Measurements from ENCODE around the gene FBXO3.
A peak's percentile ranks its signal among the peaks of the same experiment; 100 is the strongest.

Gene FBXO3

GRCh38 chr11:33785609-33786008 lies 11.3 kb upstream of the FBXO3 start:
- DNase-seq (ENCODE audit: insufficient read length) (no peak), FAIRE-seq (peak; percentile 70)
- TF ChIP-seq TAF1 (IDR thresholded peaks at IDR 0.05; ENCODE audit: borderline replicate concordance, low read depth, low read length) (no peak), POLR2AphosphoS5 (IDR thresholded peaks at IDR 0.05; ENCODE audit: low read depth, low read length) (no peak), POLR2A (IDR thresholded peaks at IDR 0.05; ENCODE audit: low read depth, low read length) (no peak)

DNA sequence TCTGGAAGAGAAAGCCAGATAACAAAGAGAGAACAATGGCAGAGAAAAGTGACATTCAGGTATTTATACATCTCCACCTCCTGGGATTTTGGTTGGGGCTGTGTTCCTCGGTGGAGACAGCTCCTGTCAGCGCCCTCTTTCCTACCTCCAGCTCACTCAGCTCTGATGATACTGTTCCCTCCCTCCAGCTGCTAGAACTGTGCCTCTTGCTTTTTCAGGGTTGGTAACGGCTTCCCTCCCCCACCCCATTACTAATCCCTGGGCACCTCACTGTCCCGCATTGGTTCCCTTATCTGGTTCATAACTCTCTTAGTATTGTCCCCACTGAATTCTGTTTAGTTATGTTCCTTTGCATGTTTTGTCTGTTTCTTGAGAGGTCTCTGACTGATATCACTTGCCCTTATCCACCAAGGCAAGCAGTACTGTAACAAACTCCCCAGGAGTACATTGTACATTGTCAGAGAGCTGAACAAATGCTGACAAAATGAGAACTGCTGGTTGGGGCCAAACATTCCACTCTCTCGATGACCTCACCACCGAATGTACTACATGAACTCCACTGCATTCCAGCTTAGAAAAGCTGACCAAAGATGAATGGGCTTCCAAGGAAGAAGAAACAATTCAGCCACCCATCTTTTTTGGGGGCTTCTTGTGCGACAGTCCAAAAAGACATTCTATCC lies 5.7 kb upstream of the FBXO3 start:
- FAIRE-seq (no peak), DNase-seq (ENCODE audit: insufficient read length) (no peak)
- TF ChIP-seq POLR2A (IDR thresholded peaks at IDR 0.05; ENCODE audit: low read depth, low read length) (no peak), TAF1 (IDR thresholded peaks at IDR 0.05; ENCODE audit: borderline replicate concordance, low read depth, low read length) (no peak), POLR2AphosphoS5 (IDR thresholded peaks at IDR 0.05; ENCODE audit: low read depth, low read length) (no peak)

- FAIRE-seq (no peak), DNase-seq (ENCODE audit: insufficient read length) (no peak)
- TF ChIP-seq TAF1 (IDR thresholded peaks at IDR 0.05; ENCODE audit: borderline replicate concordance, low read depth, low read length) = no peak
- TF ChIP-seq POLR2A (IDR thresholded peaks at IDR 0.05; ENCODE audit: low read depth, low read length) = no peak
- TF ChIP-seq POLR2AphosphoS5 (IDR thresholded peaks at IDR 0.05; ENCODE audit: low read depth, low read length) = no peak
These were observed 4.4 kb upstream of the FBXO3 start for GRCh38 chr11:33778675-33779074.

DNA sequence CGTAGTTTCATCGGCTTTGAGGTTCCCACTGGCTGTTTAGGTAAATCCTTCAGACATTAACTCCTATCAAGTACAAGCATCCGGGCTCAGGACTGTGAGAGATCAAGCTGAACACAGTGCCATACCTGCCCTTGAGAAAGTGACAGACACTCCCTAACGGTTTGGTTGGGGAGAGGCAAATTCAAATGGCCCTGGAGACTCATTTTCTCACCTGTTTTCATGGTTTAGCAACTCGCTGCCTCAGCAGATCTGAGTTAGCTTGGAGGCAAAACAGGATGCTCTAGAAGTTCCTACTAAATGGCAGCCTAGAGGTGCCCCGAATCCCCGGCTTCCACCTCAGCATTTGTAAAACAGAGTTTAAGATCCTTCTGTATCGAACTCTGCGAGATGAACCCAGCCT lies 3.6 kb upstream of the FBXO3 start:
- TF ChIP-seq POLR2A (IDR thresholded peaks at IDR 0.05; ENCODE audit: low read depth, low read length) (no peak), POLR2AphosphoS5 (IDR thresholded peaks at IDR 0.05; ENCODE audit: low read depth, low read length) (no peak), TAF1 (IDR thresholded peaks at IDR 0.05; ENCODE audit: borderline replicate concordance, low read depth, low read length) (no peak)
- FAIRE-seq (no peak), DNase-seq (ENCODE audit: insufficient read length) (no peak)

GRCh38 chr11:33775832-33776470 lies 1.6 kb upstream of the FBXO3 start:
- DNase-seq (ENCODE audit: insufficient read length) (no peak), FAIRE-seq (peak; percentile 82)
- TF ChIP-seq TAF1 (IDR thresholded peaks at IDR 0.05; ENCODE audit: borderline replicate concordance, low read depth, low read length) = no peak
- TF ChIP-seq POLR2A (IDR thresholded peaks at IDR 0.05; ENCODE audit: low read depth, low read length) = no peak
- no peak for TF ChIP-seq POLR2AphosphoS5 (IDR thresholded peaks at IDR 0.05; ENCODE audit: low read depth, low read length)

GRCh38 chr11:33775467-33775807 lies 1.1 kb upstream of the FBXO3 start:
- DNase-seq (ENCODE audit: insufficient read length) = no peak
- no peak for FAIRE-seq
- no peak for TF ChIP-seq POLR2A (IDR thresholded peaks at IDR 0.05; ENCODE audit: low read depth, low read length)
- TF ChIP-seq POLR2AphosphoS5 (IDR thresholded peaks at IDR 0.05; ENCODE audit: low read depth, low read length) = no peak
- TF ChIP-seq TAF1 (IDR thresholded peaks at IDR 0.05; ENCODE audit: borderline replicate concordance, low read depth, low read length) = no peak

- DNase-seq (ENCODE audit: insufficient read length) (no peak), FAIRE-seq (no peak)
- no peak for TF ChIP-seq POLR2A (IDR thresholded peaks at IDR 0.05; ENCODE audit: low read depth, low read length)
- no peak for TF ChIP-seq POLR2AphosphoS5 (IDR thresholded peaks at IDR 0.05; ENCODE audit: low read depth, low read length)
- no peak for TF ChIP-seq TAF1 (IDR thresholded peaks at IDR 0.05; ENCODE audit: borderline replicate concordance, low read depth, low read length)
These were observed 581 bp upstream of the FBXO3 start for GRCh38 chr11:33774736-33775466.

DNA sequence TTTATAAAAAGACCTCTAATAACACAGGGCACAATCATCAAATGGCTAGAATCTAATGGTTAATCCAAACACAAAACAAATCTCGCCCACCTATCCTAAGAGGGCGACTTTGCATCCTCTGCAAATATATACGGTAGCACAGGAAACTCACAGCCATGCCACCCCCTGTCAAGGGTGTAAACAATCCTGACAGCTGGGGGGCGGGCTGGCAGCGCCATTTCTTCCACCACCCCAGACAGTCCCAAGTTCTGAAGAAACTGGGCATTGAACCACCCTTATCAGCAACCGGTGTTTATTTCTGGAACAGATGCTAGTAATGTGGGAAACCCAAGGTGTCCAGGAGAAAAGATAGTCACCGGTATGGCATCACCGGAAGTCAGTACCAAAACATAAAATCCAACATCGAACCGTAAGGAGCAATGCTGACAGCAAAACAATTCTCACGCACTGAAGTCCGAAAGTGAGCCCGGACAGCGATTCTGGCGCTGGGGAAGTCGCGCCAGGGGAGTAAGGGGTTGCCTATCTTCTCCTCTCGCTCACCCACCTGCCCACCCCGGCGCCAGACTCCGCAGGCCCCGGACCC lies 825 bp downstream of the FBXO3 start:
- no peak for TF ChIP-seq TAF1 (IDR thresholded peaks at IDR 0.05; ENCODE audit: borderline replicate concordance, low read depth, low read length)
- no peak for TF ChIP-seq POLR2AphosphoS5 (IDR thresholded peaks at IDR 0.05; ENCODE audit: low read depth, low read length)
- TF ChIP-seq POLR2A (IDR thresholded peaks at IDR 0.05; ENCODE audit: low read depth, low read length) = no peak
- peak; percentile 85 for FAIRE-seq
- DNase-seq (ENCODE audit: insufficient read length) = no peak

DNA sequence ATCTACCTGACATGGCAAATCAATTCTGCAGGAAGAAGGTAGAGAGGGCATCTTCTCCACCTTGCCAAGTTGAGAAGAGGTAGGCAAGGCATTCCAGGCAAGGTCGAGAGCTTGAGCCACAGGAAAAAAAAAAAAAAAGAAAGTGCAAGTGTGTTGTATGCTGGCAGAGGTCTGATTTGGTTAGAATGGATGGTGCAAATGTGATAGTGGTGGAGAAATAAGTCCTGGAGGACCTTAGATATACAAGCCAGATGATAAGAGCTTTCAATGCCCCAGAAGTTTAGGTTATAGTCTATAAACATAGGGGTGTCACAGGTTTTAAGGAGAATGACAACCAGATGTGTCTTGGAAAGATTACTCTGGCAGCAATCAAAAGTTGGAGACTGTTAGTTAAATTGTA lies 1.4 kb downstream of the FBXO3 start:
- TF ChIP-seq POLR2A (IDR thresholded peaks at IDR 0.05; ENCODE audit: low read depth, low read length) (no peak), POLR2AphosphoS5 (IDR thresholded peaks at IDR 0.05; ENCODE audit: low read depth, low read length) (no peak), TAF1 (IDR thresholded peaks at IDR 0.05; ENCODE audit: borderline replicate concordance, low read depth, low read length) (no peak)
- DNase-seq (ENCODE audit: insufficient read length) (no peak), FAIRE-seq (peak; percentile 40)

DNA sequence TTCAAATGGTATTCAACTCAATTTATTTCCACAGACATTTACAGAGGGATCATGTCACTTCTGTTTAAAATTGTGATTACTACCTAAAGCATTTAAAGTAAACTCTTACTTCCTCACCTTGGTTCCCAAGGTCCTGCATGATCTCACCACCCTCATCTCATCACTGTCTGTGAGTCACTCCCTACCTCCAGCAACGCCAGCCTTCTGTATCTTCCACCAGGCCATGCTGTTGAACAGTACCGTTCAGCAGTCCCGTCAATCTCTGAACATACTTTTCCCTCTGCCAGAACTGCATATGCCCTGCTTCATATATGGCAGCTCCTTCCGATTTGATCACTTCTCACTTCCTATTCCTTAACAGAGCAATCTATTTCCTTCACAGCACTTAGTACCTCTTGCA lies 2.0 kb downstream of the FBXO3 start:
- TF ChIP-seq TAF1 (IDR thresholded peaks at IDR 0.05; ENCODE audit: borderline replicate concordance, low read depth, low read length) (no peak), POLR2AphosphoS5 (IDR thresholded peaks at IDR 0.05; ENCODE audit: low read depth, low read length) (no peak), POLR2A (IDR thresholded peaks at IDR 0.05; ENCODE audit: low read depth, low read length) (no peak)
- peak; percentile 57 for FAIRE-seq
- no peak for DNase-seq (ENCODE audit: insufficient read length)

DNA sequence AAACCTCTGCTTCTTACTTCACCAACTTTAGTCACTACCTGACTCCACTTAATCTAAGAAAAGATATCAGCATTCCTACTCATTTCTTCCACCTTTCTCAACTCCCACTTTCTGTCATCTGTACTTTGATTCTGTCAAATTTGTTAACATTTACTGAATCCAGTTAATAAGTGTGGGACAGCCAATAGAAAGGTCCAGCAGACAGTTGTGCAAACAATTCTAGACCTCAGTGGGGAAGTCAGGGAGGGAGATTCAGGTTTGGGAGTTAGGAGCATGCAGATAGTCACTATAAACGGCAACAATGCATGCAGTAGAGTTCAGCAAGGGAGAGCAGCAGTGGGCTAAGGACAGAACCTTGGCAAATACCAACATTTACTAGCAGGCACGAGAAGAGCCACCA lies 4.1 kb downstream of the FBXO3 start:
- no peak for DNase-seq (ENCODE audit: insufficient read length)
- FAIRE-seq = no peak
- TF ChIP-seq TAF1 (IDR thresholded peaks at IDR 0.05; ENCODE audit: borderline replicate concordance, low read depth, low read length) = no peak
- no peak for TF ChIP-seq POLR2AphosphoS5 (IDR thresholded peaks at IDR 0.05; ENCODE audit: low read depth, low read length)
- TF ChIP-seq POLR2A (IDR thresholded peaks at IDR 0.05; ENCODE audit: low read depth, low read length) = no peak
